HCT116 (cell line): ENCODE measurements around the gene VPS4B.

ENCODE experiments used
- ATF3 ChIP-seq: IDR thresholded peaks from 2 replicates; pipeline ENCODE4 v1.6.1; 2012
- CEBPB ChIP-seq: IDR thresholded peaks from 2 replicates; pipeline ENCODE4 v1.6.1; 2012; ENCODE audit warnings: low read depth
- CTCF ChIP-seq, 3 experiments: fragments of 200-600 bp in 1 of 3; sonication (generic) in 1 of 3; IDR thresholded peaks in 2 of 3; conservative IDR thresholded peaks in 1 of 3; 2 replicates each; pipeline ENCODE4 v1.5.1; 2012 to 2017; ENCODE audit warnings: low read depth in 2 of 3, low read length in 2 of 3, antibody characterized with exemption in 1 of 3, borderline replicate concordance in 1 of 3, control low read depth in 1 of 3, mild to moderate bottlenecking in 1 of 3, mixed read lengths in 1 of 3, mixed run types in 1 of 3, moderate library complexity in 1 of 3; ENCODE audit not compliant: insufficient read depth in 1 of 3
- EGR1 ChIP-seq: IDR thresholded peaks from 2 replicates; pipeline ENCODE4 v1.6.1; 2012; ENCODE audit warnings: low read depth
- EZH2phosphoT487 ChIP-seq: fragments of 200-600 bp; IDR thresholded peaks from 2 replicates; pipeline ENCODE4 v1.6.1; 2018; ENCODE audit warnings: antibody characterized with exemption, borderline replicate concordance
- MAX ChIP-seq: IDR thresholded peaks from 2 replicates; pipeline ENCODE4 v1.6.1; 2012
- POLR2A ChIP-seq: IDR thresholded peaks from 2 replicates; pipeline ENCODE4 v1.7.0; 2011; ENCODE audit warnings: borderline replicate concordance; ENCODE audit not compliant: insufficient read depth, insufficient read length; ENCODE audit errors: extremely low read depth
- POLR2AphosphoS5 ChIP-seq: IDR thresholded peaks from 2 replicates; pipeline ENCODE4 v1.6.1; 2011; ENCODE audit warnings: mild to moderate bottlenecking, low read depth, low read length, moderate library complexity
- RAD21 ChIP-seq: IDR thresholded peaks from 2 replicates; pipeline ENCODE4 v1.6.1; 2012; ENCODE audit warnings: low read depth, mild to moderate bottlenecking
- YY1 ChIP-seq: IDR thresholded peaks from 2 replicates; pipeline ENCODE4 v1.6.1; 2011; ENCODE audit warnings: low read length, low read depth, moderate library complexity, mild to moderate bottlenecking; ENCODE audit not compliant: insufficient replicate concordance; ENCODE audit errors: extremely low read depth
- ZBTB33 ChIP-seq: IDR thresholded peaks from 2 replicates; pipeline ENCODE4 v1.6.1; 2011; ENCODE audit warnings: mild to moderate bottlenecking, low read length, moderate library complexity; ENCODE audit not compliant: insufficient replicate concordance; ENCODE audit errors: extremely low read depth
- ZNF274 ChIP-seq: fragments of 200-500 bp; sonication (Bioruptor generic); IDR thresholded peaks from 2 replicates; pipeline ENCODE4 v1.6.1; 2014; ENCODE audit warnings: mild to moderate bottlenecking, low read depth, low read length, inconsistent platforms

- TF ChIP-seq CEBPB (no peak), CTCF (IDR thresholded peaks at IDR 0.05 in 2 of 3, conservative IDR thresholded peaks at IDR 0.05 in 1 of 3; ENCODE audit: borderline replicate concordance in 1 of 3, insufficient read depth in 1 of 3, low read depth in 2 of 3, low read length in 2 of 3) (no peak), YY1 (no peak), RAD21 (no peak), POLR2AphosphoS5 (no peak), EZH2phosphoT487 (no peak), ZNF274 (no peak), MAX (no peak), ZBTB33 (no peak), POLR2A (no peak), EGR1 (no peak), ATF3 (no peak)
Measured at GRCh38 chr18:63350230-63350629, 72.0 kb downstream of the VPS4B start.
